Fibroblast of skin of left quadriceps (primary cell): ENCODE measurements around the gene MRPL11.
"Not testable (repeated sequence)": the region's sequence is repeated elsewhere in the genome, so short reads cannot be mapped to it uniquely, and the experiment has no call there.

Source experiments
- DNase-seq, 2 experiments: peaks; one replicate each; pipeline ENCODE4 v3.0.0-alpha.2; 2013; ENCODE audit warnings: low read depth in 2 of 2

MRPL11 gene

GRCh38 chr11:66431287-66431686, 7.4 kb downstream of the MRPL11 start:
- DNase-seq: not testable (repeated sequence)

- DNase-seq: peak; percentile 38 to 47
Measured at GRCh38 chr11:66429983-66430602, 8.6 kb downstream of the MRPL11 start.

- DNase-seq: no peak
Measured at GRCh38 chr11:66428933-66429332, 9.7 kb downstream of the MRPL11 start.

- no peak for DNase-seq
Measured at GRCh38 chr11:66426314-66426713, 12.3 kb downstream of the MRPL11 start.

GRCh38 chr11:66421492-66422205, 17.0 kb downstream of the MRPL11 start:
- peak; percentile 71 to 77 for DNase-seq

GRCh38 chr11:66420671-66421476, 17.8 kb downstream of the MRPL11 start, which contains the start of gene NPAS4:
Gene NPAS4 (plus strand): TSS chr11:66421035. CDS start chr11:66421180, 145 bp downstream.
- DNase-seq: no peak

- DNase-seq: no peak
Measured at GRCh38 chr11:66419825-66420224, 18.8 kb downstream of the MRPL11 start.

- no peak for DNase-seq
Measured at GRCh38 chr11:66418986-66419308, 19.7 kb downstream of the MRPL11 start.

GRCh38 chr11:66418168-66418985, 20.3 kb downstream of the MRPL11 start:
- DNase-seq: peak; percentile 92 to 93

GRCh38 chr11:66417000-66417399, 21.6 kb downstream of the MRPL11 start:
- DNase-seq: no peak

- DNase-seq: no peak
Measured at GRCh38 chr11:66415423-66415822, 23.2 kb downstream of the MRPL11 start.

- DNase-seq: no peak
Measured at GRCh38 chr11:66414120-66414934, 24.3 kb downstream of the MRPL11 start.

GRCh38 chr11:66413167-66413566, 25.5 kb downstream of the MRPL11 start:
- no peak for DNase-seq

- no peak for DNase-seq
Measured at GRCh38 chr11:66412110-66412509, 26.5 kb downstream of the MRPL11 start.

GRCh38 chr11:66411323-66411722, 27.3 kb downstream of the MRPL11 start:
- no peak for DNase-seq

- DNase-seq: no peak
Measured at GRCh38 chr11:66410191-66410590, 28.5 kb downstream of the MRPL11 start.

- DNase-seq: no peak
Measured at GRCh38 chr11:66409226-66409625, 29.4 kb downstream of the MRPL11 start.

- peak; percentile 91 to 93 for DNase-seq
Measured at GRCh38 chr11:66408488-66409214, 30.0 kb downstream of the MRPL11 start.

GRCh38 chr11:66407651-66408050, 31.0 kb downstream of the MRPL11 start:
- DNase-seq: no peak

- no peak for DNase-seq
Measured at GRCh38 chr11:66393954-66394353, 44.7 kb downstream of the MRPL11 start.
